IMR-90 (cell line): ENCODE measurements around the gene COX17. TPM values are rescaled to one million over a fixed set of nuclear protein-coding genes. Genes with fewer than 3 reads are reported as not detected.

Source experiments
- ATAC-seq: fragments of 200-7000 bp; cut with Tn5 transposase; 2 replicates; pipeline ENCODE4 v1.9.1; 2020; ENCODE audit warnings: low read depth, mild to moderate bottlenecking, moderate library complexity
- BruUV-seq: library from RNA; stranded (reverse); fragments of 400-500 nt; replicated peaks from 2 replicates; lab custom pipeline; 2021; lab: Mats Ljungman, UMichigan
- CTCF ChIA-PET: fragments of 300-600 bp; formaldehyde crosslinking; extraction: SDS; loops from one replicate; lab custom pipeline; 2021; ENCODE audit warnings: antibody characterized with exemption; lab: Yijun Ruan, JAX
- POLR2A ChIA-PET: fragments of 300-600 bp; sonication (Branson Sonifier 250); formaldehyde crosslinking; loops from one replicate; lab custom pipeline; 2022; ENCODE audit warnings: antibody characterized with exemption; ENCODE audit not compliant: unreplicated experiment; lab: Charles Lee
- DNase-seq: peaks from one replicate; pipeline ENCODE4 v3.0.0; 2013
- H2AFZ ChIP-seq: replicated peaks from 2 replicates; pipeline ENCODE3; 2013; ENCODE audit warnings: low read length, mild to moderate bottlenecking; ENCODE audit not compliant: poor library complexity
- H2AK5ac ChIP-seq: 2 replicates; pipeline ENCODE4 v1.6.1; 2013; ENCODE audit warnings: low read depth, low read length, inconsistent platforms
- H2AK9ac ChIP-seq: replicated peaks from 2 replicates; pipeline ENCODE3; 2013; ENCODE audit warnings: mild to moderate bottlenecking, low read depth, low read length, moderate library complexity; ENCODE audit not compliant: poor library complexity
- H2BK120ac ChIP-seq: 2 replicates; pipeline ENCODE4 v1.6.1; 2013; ENCODE audit warnings: low read depth, low read length, inconsistent platforms
- H2BK15ac ChIP-seq: 3 replicates; pipeline ENCODE4 v1.6.1; 2013; ENCODE audit warnings: low read depth, low read length, inconsistent platforms
- H2BK20ac ChIP-seq: 2 replicates; pipeline ENCODE4 v1.6.1; 2013; ENCODE audit warnings: low read depth, mild to moderate bottlenecking, inconsistent platforms, low read length, moderate library complexity
- H2BK5ac ChIP-seq: 2 replicates; pipeline ENCODE4 v1.6.1; 2013; ENCODE audit warnings: mild to moderate bottlenecking, low read depth, low read length, inconsistent platforms; ENCODE audit not compliant: poor library complexity, severe bottlenecking
- H3K14ac ChIP-seq: replicated peaks from 2 replicates; pipeline ENCODE4 v1.6.1; 2013; ENCODE audit warnings: low read depth, low read length, inconsistent platforms
- H3K18ac ChIP-seq: 2 replicates; pipeline ENCODE4 v1.6.1; 2013; ENCODE audit warnings: low read depth, low read length, control low read depth
- H3K23ac ChIP-seq: 2 replicates; pipeline ENCODE4 v1.6.1; 2013; ENCODE audit warnings: low read depth, low read length, inconsistent platforms
- H3K27ac ChIP-seq: 2 replicates; pipeline ENCODE4 v1.5.1; 2013; ENCODE audit warnings: mild to moderate bottlenecking, control low read depth, low read length; ENCODE audit not compliant: insufficient read depth
- H3K27me3 ChIP-seq: 2 replicates; pipeline ENCODE4 v1.6.1; 2013; ENCODE audit warnings: low read length; ENCODE audit not compliant: control insufficient read depth, insufficient read depth
- H3K36me3 ChIP-seq: 2 replicates; pipeline ENCODE4 v1.6.1; 2013; ENCODE audit warnings: low read length, mixed read lengths; ENCODE audit not compliant: control insufficient read depth, insufficient read depth
- H3K4ac ChIP-seq: 2 replicates; pipeline ENCODE4 v1.6.1; 2013; ENCODE audit warnings: low read depth, low read length, inconsistent platforms
- H3K4me1 ChIP-seq: 2 replicates; pipeline ENCODE4 v1.6.1; 2013; ENCODE audit warnings: low read length, mixed read lengths; ENCODE audit not compliant: control insufficient read depth, insufficient read depth
- H3K4me2 ChIP-seq: 2 replicates; pipeline ENCODE4 v1.6.1; 2013; ENCODE audit warnings: low read depth, mild to moderate bottlenecking, control low read depth, low read length, moderate library complexity
- H3K4me3 ChIP-seq: 2 replicates; pipeline ENCODE4 v1.5.1; 2013; ENCODE audit warnings: low read depth, mild to moderate bottlenecking, control low read depth, low read length, moderate library complexity; ENCODE audit not compliant: insufficient read depth
- H3K56ac ChIP-seq: 2 replicates; pipeline ENCODE4 v1.6.1; 2013; ENCODE audit warnings: low read length, inconsistent platforms; ENCODE audit not compliant: insufficient read depth; ENCODE audit errors: extremely low read depth
- H3K79me1 ChIP-seq, 2 experiments: 2 replicates each; pipeline ENCODE4 v1.6.1; 2013; ENCODE audit warnings: low read length in 2 of 2, inconsistent platforms in 1 of 2, low read depth in 1 of 2
- H3K9ac ChIP-seq: 2 replicates; pipeline ENCODE4 v1.6.1; 2013; ENCODE audit warnings: low read depth, low read length, control low read depth
- H3K9me1 ChIP-seq: 2 replicates; pipeline ENCODE4 v1.6.1; 2013; ENCODE audit warnings: low read length, inconsistent platforms; ENCODE audit not compliant: insufficient read depth
- H3K9me3 ChIP-seq: 2 replicates; pipeline ENCODE4 v1.6.1; 2013; ENCODE audit warnings: low read length; ENCODE audit not compliant: control insufficient read depth, insufficient read depth
- H4K20me1 ChIP-seq: 2 replicates; pipeline ENCODE4 v1.6.1; 2013; ENCODE audit warnings: low read length, inconsistent platforms; ENCODE audit not compliant: insufficient read depth
- H4K5ac ChIP-seq: 2 replicates; pipeline ENCODE4 v1.6.1; 2013; ENCODE audit warnings: mild to moderate bottlenecking, low read depth, low read length, control low read depth
- H4K8ac ChIP-seq, 2 experiments: 2 replicates each; pipeline ENCODE4 v1.6.1; 2013; ENCODE audit warnings: low read depth in 2 of 2, low read length in 2 of 2, control low read depth in 1 of 2, inconsistent platforms in 1 of 2
- H4K91ac ChIP-seq: 2 replicates; pipeline ENCODE4 v1.6.1; 2013; ENCODE audit warnings: low read depth, low read length, inconsistent platforms; ENCODE audit not compliant: insufficient read depth
- BHLHE40 ChIP-seq: fragments of 150-350 bp; IDR thresholded peaks from 2 replicates; pipeline ENCODE4 v1.6.1; 2016; ENCODE audit warnings: mild to moderate bottlenecking, low read depth, low read length
- CEBPB ChIP-seq: IDR thresholded peaks from 2 replicates; pipeline ENCODE4 v1.6.1; 2012; ENCODE audit warnings: low read depth, low read length, improper control_type of control experiment
- CHD1 ChIP-seq: IDR thresholded peaks from 2 replicates; pipeline ENCODE4 v1.6.1; 2012; ENCODE audit warnings: low read depth, low read length, improper control_type of control experiment
- CTCF ChIP-seq: conservative IDR thresholded peaks from 2 replicates; pipeline ENCODE4 v1.5.1; 2012; ENCODE audit warnings: mild to moderate bottlenecking, low read depth, low read length, improper control_type of control experiment
- FOS ChIP-seq: fragments of 150-350 bp; IDR thresholded peaks from 2 replicates; pipeline ENCODE4 v1.6.1; 2016; ENCODE audit warnings: low read depth, low read length
- MAFK ChIP-seq: IDR thresholded peaks from 2 replicates; pipeline ENCODE4 v1.6.1; 2012; ENCODE audit warnings: low read depth, low read length, improper control_type of control experiment
- MAZ ChIP-seq: IDR thresholded peaks from 2 replicates; pipeline ENCODE4 v1.6.1; 2012; ENCODE audit warnings: low read depth, mild to moderate bottlenecking, low read length, improper control_type of control experiment, moderate library complexity, borderline replicate concordance
- MXI1 ChIP-seq: IDR thresholded peaks from 2 replicates; pipeline ENCODE4 v1.6.1; 2012; ENCODE audit warnings: low read depth, mild to moderate bottlenecking, low read length, moderate library complexity, borderline replicate concordance
- NFE2L2 ChIP-seq: fragments of 150-350 bp; IDR thresholded peaks from 2 replicates; pipeline ENCODE4 v1.6.1; 2016; ENCODE audit warnings: low read depth, mild to moderate bottlenecking, low read length
- POLR2A ChIP-seq: IDR thresholded peaks from 2 replicates; pipeline ENCODE4 v1.6.1; 2012; ENCODE audit warnings: mild to moderate bottlenecking, low read depth, low read length
- RAD21 ChIP-seq: IDR thresholded peaks from 2 replicates; pipeline ENCODE4 v1.6.1; 2012; ENCODE audit warnings: low read length, improper control_type of control experiment
- RFX5 ChIP-seq: IDR thresholded peaks from 2 replicates; pipeline ENCODE4 v1.8.0; 2012; ENCODE audit warnings: low read depth, mild to moderate bottlenecking, low read length, moderate library complexity
- SMC3 ChIP-seq: fragments of 150-350 bp; IDR thresholded peaks from 2 replicates; pipeline ENCODE4 v1.6.1; 2016; ENCODE audit warnings: low read depth, mild to moderate bottlenecking, antibody characterized with exemption, low read length, moderate library complexity
- USF2 ChIP-seq: fragments of 150-350 bp; IDR thresholded peaks from 2 replicates; pipeline ENCODE4 v1.6.1; 2017; ENCODE audit warnings: mild to moderate bottlenecking, antibody characterized with exemption, low read length, low read depth
- WGBS, 2 experiments: methylation state at CpG; one replicate each; pipeline versions ENCODE4 v1.1.5 to v1.1.7; 2013; ENCODE audit warnings: missing lambda C conversion rate in 2 of 2; ENCODE audit not compliant: insufficient read length in 1 of 2; ENCODE audit errors: extremely low coverage in 2 of 2; 5-methylcytosine and 5-hydroxymethylcytosine counted together
- dilution Hi-C: fragments of 300-500 bp; cut with HindIII; formaldehyde crosslinking; loops from one replicate; pipeline ENCODE4 v1.14.3; 2018; ENCODE audit warnings: low sequenced_read_pairs; ENCODE audit not compliant: unreplicated experiment
- in situ Hi-C: fragments of 300-500 bp; cut with MboI; formaldehyde crosslinking; loops from 3 replicates; pipeline ENCODE4 v1.14.3; 2019; ENCODE audit warnings: low sequenced_read_pairs, inconsistent platforms, mixed read lengths
- intact Hi-C: fragments of 100-400 bp; cut with micrococcal nuclease; formaldehyde crosslinking; loops from 2 replicates; pipeline ENCODE4 v1.10.0; 2022
- polyA plus RNA-seq, 3 experiments: library from polyadenylated mRNA; depleted of rRNA; stranded (reverse); fragments of >200 nt; gene quantifications; 2 replicates each; pipeline ENCODE4 v1.2.3, GENCODE V29; 2012; ENCODE audit warnings: low replicate concordance in 1 of 3
- total RNA-seq: library from RNA; depleted of rRNA; stranded (reverse); fragments of >200 nt; gene quantifications from 2 replicates; pipeline ENCODE4 v1.2.3, GENCODE V29; 2012
- TF ChIP-seq, protein P1 (sequence below): fragments of 150-350 bp; IDR thresholded peaks from 2 replicates; pipeline ENCODE4 v1.6.1; 2016; ENCODE audit warnings: low read depth, mild to moderate bottlenecking, low read length, moderate library complexity, borderline replicate concordance

Gene COX17
- total and polyA plus RNA-seq, 2 of the 4 experiments (the other 2 are of a cell fraction): 2.0 to 24.5 TPM

- Histone ChIP-seq H3K9ac (no peak overlapping the region), H4K5ac (no peak overlapping the region), H3K4me1 (no peaks in the 10 kb centered on the region), H3K79me1 (peaks cover 0 to 3% of the 10 kb centered on the region in 2 experiments; a peak in 2 of 4 replicates), H3K18ac (no peak overlapping the region), H3K27ac (no peak overlapping the region), H2AK9ac (no peak overlapping the region), H2AFZ (no peak overlapping the region), H2BK15ac (no peak overlapping the region), H3K27me3 (no peaks in the 10 kb centered on the region), H3K4me3 (no peak overlapping the region), H3K9me1 (no peaks in the 10 kb centered on the region), H3K23ac (no peak overlapping the region), H3K4ac (no peak overlapping the region), H3K9me3 (no peaks in the 10 kb centered on the region), H2BK20ac (no peak overlapping the region), H3K36me3 (peaks cover 6% of the 10 kb centered on the region), H4K20me1 (no peaks in the 10 kb centered on the region), H3K56ac (no peak overlapping the region), H4K91ac (no peak overlapping the region), H2BK120ac (no peak overlapping the region), H2BK5ac (no peak overlapping the region), H4K8ac (no peak overlapping the region), H2AK5ac (no peak overlapping the region), H3K4me2 (no peak overlapping the region), H3K14ac (no peak overlapping the region; the same call in 1 of the 2 replicates)
- POLR2A ChIA-PET: no interaction called here
- no peak for DNase-seq
- no peak for ATAC-seq
- intact Hi-C loops: no loop called here
- in situ Hi-C loops: no loop called here
- dilution Hi-C loops: no loop called here
- no CpG with 5 or more reads among the region's 5 CpGs for WGBS, 2 experiments
- CTCF ChIA-PET: no interaction called here
- no TSS peak for BruUV-seq
- TF ChIP-seq USF2 (no peak), NFE2L2 (no peak), SMC3 (no peak), POLR2A (no peak), CTCF (no peak), RFX5 (no peak), MAFK (no peak), CEBPB (no peak), CHD1 (no peak), MXI1 (no peak), RAD21 (no peak), FOS (no peak), MAZ (no peak), BHLHE40 (no peak)
- TF ChIP-seq, protein P1, sequence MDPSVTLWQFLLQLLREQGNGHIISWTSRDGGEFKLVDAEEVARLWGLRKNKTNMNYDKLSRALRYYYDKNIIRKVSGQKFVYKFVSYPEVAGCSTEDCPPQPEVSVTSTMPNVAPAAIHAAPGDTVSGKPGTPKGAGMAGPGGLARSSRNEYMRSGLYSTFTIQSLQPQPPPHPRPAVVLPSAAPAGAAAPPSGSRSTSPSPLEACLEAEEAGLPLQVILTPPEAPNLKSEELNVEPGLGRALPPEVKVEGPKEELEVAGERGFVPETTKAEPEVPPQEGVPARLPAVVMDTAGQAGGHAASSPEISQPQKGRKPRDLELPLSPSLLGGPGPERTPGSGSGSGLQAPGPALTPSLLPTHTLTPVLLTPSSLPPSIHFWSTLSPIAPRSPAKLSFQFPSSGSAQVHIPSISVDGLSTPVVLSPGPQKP: no peak
These were observed 7.2 kb downstream of the COX17 start for GRCh38 chr3:119669906-119670570.
